Measurements from ENCODE around the gene PTPRD. TPM values are rescaled to one million over a fixed set of nuclear protein-coding genes. Genes with fewer than 3 reads are reported as not detected.

PTPRD gene
- total RNA-seq, 1 experiment from 2014 or later = 70.1 TPM

DNA sequence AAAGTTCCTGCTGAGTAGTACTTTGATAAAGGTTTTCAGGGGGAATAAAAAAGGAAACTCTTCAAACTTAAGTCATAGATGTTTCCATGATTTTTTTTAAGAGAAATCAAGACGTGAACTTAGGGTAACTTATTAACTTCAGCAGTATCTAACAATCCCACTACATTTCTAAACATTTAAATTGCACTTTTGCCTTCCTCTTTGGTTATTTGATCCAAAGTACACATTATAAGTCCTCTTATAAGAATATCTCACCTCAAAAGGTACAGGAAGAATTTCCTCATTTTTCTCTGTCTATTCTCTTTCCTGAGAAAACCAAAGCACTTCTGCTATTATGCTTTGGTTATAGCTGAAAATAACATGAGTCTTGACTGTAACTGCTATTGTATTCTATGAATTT, 7.9 kb downstream of the PTPRD start:
- no peak for DNase-seq
- intact Hi-C loops (cut with micrococcal nuclease; ENCODE audit: unreplicated experiment) = no loop called here
- Mint-ChIP-seq H3K4me1 (ENCODE audit: low read depth, unreplicated experiment) (no peaks in the 10 kb centered on the region), H3K4me3 (ENCODE audit: unreplicated experiment) (no peak overlapping the region), H3K27me3 (ENCODE audit: insufficient read depth, unreplicated experiment) (no peaks in the 10 kb centered on the region), H3K27ac (ENCODE audit: unreplicated experiment) (no peak overlapping the region), H3K36me3 (ENCODE audit: insufficient read depth, unreplicated experiment) (no peaks in the 10 kb centered on the region), H3K9me3 (ENCODE audit: unreplicated experiment) (no peaks in the 10 kb centered on the region)
- CTCF ChIA-PET = no interaction called here
- H3K4me1 ChIP-seq = no peaks in the 10 kb centered on the region
- H3K9me3 ChIP-seq = no peaks in the 10 kb centered on the region
- H3K36me3 ChIP-seq (ENCODE audit: control insufficient read depth, insufficient read depth, low read length) = no peaks in the 10 kb centered on the region
- H3K27me3 ChIP-seq (replicated peaks; ENCODE audit: control insufficient read depth, insufficient read depth, low read length) = no peaks in the 10 kb centered on the region
- POLR2A ChIA-PET = no interaction called here
- TF ChIP-seq, protein P1, sequence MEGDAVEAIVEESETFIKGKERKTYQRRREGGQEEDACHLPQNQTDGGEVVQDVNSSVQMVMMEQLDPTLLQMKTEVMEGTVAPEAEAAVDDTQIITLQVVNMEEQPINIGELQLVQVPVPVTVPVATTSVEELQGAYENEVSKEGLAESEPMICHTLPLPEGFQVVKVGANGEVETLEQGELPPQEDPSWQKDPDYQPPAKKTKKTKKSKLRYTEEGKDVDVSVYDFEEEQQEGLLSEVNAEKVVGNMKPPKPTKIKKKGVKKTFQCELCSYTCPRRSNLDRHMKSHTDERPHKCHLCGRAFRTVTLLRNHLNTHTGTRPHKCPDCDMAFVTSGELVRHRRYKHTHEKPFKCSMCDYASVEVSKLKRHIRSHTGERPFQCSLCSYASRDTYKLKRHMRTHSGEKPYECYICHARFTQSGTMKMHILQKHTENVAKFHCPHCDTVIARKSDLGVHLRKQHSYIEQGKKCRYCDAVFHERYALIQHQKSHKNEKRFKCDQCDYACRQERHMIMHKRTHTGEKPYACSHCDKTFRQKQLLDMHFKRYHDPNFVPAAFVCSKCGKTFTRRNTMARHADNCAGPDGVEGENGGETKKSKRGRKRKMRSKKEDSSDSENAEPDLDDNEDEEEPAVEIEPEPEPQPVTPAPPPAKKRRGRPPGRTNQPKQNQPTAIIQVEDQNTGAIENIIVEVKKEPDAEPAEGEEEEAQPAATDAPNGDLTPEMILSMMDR (IDR thresholded peaks at IDR 0.05; ENCODE audit: insufficient read depth in 1 of 2, low read depth in 1 of 2, low read length in 1 of 2, severe bottlenecking in 1 of 2, unreplicated experiment in 1 of 2) = no peak
- H3K4me3 ChIP-seq (ENCODE audit: low read depth, low read length) = no peak overlapping the region
- no TSS peak for BruUV-seq (replicated peaks)

DNA sequence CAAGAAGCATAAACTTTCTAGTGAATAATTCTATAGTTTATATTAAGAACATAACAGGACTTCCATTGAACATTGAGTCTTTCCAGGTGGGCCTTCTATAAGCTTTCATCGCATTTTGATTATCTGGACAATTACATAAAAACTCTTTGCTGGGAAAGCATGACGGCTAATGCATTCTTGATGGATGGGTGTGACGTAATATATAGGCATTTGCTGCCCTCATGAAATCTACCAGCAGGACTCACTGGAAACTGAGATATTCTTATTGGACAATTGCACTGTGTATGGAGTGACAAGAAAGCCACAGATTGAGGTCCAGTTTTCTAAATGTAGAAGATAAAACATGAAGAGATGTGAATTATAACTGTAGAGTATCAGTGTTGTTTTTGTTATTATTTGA, 15.0 kb downstream of the PTPRD start:
- ChIA-PET POLR2A (no interaction called here), CTCF (no interaction called here)
- BruUV-seq (replicated peaks) = no TSS peak

DNA sequence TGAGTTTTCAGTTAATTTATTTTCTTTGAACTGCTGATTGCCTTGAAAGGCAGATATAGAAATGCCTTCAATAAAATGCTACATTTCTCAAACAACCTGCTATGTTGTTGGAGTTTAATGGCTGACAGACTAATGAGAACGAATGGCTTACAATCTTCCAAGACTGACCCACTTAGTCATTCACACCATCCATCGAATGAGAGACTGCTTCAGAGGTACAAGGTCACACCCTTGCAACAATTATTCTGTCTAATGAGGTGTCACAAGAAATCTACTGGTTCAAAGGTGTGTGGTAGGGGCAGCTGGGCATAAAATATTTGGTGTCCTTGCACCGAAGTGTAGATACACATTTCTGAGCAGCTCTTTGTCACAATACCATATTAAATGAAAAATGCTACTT, 18.3 kb downstream of the PTPRD start:
- no peaks in the 10 kb centered on the region for H3K9me3 Mint-ChIP-seq (ENCODE audit: unreplicated experiment)
- no peaks in the 10 kb centered on the region for H3K36me3 Mint-ChIP-seq (ENCODE audit: insufficient read depth, unreplicated experiment)
- no peak for DNase-seq
- H3K4me1 ChIP-seq = no peaks in the 10 kb centered on the region
- H3K9me3 ChIP-seq = no peaks in the 10 kb centered on the region
- H3K4me1 Mint-ChIP-seq (ENCODE audit: low read depth, unreplicated experiment) = no peaks in the 10 kb centered on the region
- H3K27me3 ChIP-seq (replicated peaks; ENCODE audit: control insufficient read depth, insufficient read depth, low read length) = no peaks in the 10 kb centered on the region
- no TSS peak for BruUV-seq (replicated peaks)
- H3K36me3 ChIP-seq (ENCODE audit: control insufficient read depth, insufficient read depth, low read length) = no peaks in the 10 kb centered on the region
- H3K27me3 Mint-ChIP-seq (ENCODE audit: insufficient read depth, unreplicated experiment) = no peaks in the 10 kb centered on the region
- intact Hi-C loops (cut with micrococcal nuclease; ENCODE audit: unreplicated experiment) = no loop called here
- CTCF ChIA-PET = no interaction called here
- TF ChIP-seq, protein P1 (IDR thresholded peaks at IDR 0.05; ENCODE audit: insufficient read depth in 1 of 2, low read depth in 1 of 2, low read length in 1 of 2, severe bottlenecking in 1 of 2, unreplicated experiment in 1 of 2) = no peak
- H3K4me3 Mint-ChIP-seq (ENCODE audit: unreplicated experiment) = no peak overlapping the region
- no peak overlapping the region for H3K4me3 ChIP-seq (ENCODE audit: low read depth, low read length)
- no peak overlapping the region for H3K27ac Mint-ChIP-seq (ENCODE audit: unreplicated experiment)
- POLR2A ChIA-PET = no interaction called here

More for the DNA sequence above, 15.0 kb downstream of the PTPRD start:
- Histone ChIP-seq H3K4me3 (ENCODE audit: low read depth, low read length) (no peak overlapping the region), H3K9me3 (no peaks in the 10 kb centered on the region), H3K36me3 (ENCODE audit: control insufficient read depth, insufficient read depth, low read length) (no peaks in the 10 kb centered on the region), H3K27me3 (replicated peaks; ENCODE audit: control insufficient read depth, insufficient read depth, low read length) (no peaks in the 10 kb centered on the region), H3K4me1 (no peaks in the 10 kb centered on the region)
- no peak overlapping the region for H3K4me3 Mint-ChIP-seq (ENCODE audit: unreplicated experiment)
- H3K27me3 Mint-ChIP-seq (ENCODE audit: insufficient read depth, unreplicated experiment) = no peaks in the 10 kb centered on the region
- TF ChIP-seq, protein P1 (IDR thresholded peaks at IDR 0.05; ENCODE audit: insufficient read depth in 1 of 2, low read depth in 1 of 2, low read length in 1 of 2, severe bottlenecking in 1 of 2, unreplicated experiment in 1 of 2) = no peak
- H3K9me3 Mint-ChIP-seq (ENCODE audit: unreplicated experiment) = no peaks in the 10 kb centered on the region
- H3K27ac Mint-ChIP-seq (ENCODE audit: unreplicated experiment) = no peak overlapping the region
- intact Hi-C loops (cut with micrococcal nuclease; ENCODE audit: unreplicated experiment) = no loop called here
- DNase-seq = no peak
- no peaks in the 10 kb centered on the region for H3K4me1 Mint-ChIP-seq (ENCODE audit: low read depth, unreplicated experiment)
- H3K36me3 Mint-ChIP-seq (ENCODE audit: insufficient read depth, unreplicated experiment) = no peaks in the 10 kb centered on the region
